Right lobe of liver (tissue), 4 donors: ENCODE data around the gene LCE3A.

Experiments
- POLR2A ChIP-seq: fragments of 450-650 bp; IDR thresholded peaks from one replicate; pipeline ENCODE4 v1.6.1; 2017; ENCODE audit warnings: antibody characterized with exemption, mild to moderate bottlenecking
- TF ChIP-seq, protein P1 (sequence below), 4 donors: fragments of 200-600 bp in 3 of 4; fragments of 450-650 bp in 1 of 4; IDR thresholded peaks; one replicate each; pipeline versions ENCODE4 v1.5.1 to v1.8.0; 2016 to 2022; ENCODE audit warnings: antibody characterized with exemption in 4 of 4, mild to moderate bottlenecking in 2 of 4
- donor health status: DM: no; HTN: no; CAD: no.
- donor health status: DM: no; HTN: no; CAD: no.
- donor health status: DM: no; HTN: yes; CAD: no.

DNA sequence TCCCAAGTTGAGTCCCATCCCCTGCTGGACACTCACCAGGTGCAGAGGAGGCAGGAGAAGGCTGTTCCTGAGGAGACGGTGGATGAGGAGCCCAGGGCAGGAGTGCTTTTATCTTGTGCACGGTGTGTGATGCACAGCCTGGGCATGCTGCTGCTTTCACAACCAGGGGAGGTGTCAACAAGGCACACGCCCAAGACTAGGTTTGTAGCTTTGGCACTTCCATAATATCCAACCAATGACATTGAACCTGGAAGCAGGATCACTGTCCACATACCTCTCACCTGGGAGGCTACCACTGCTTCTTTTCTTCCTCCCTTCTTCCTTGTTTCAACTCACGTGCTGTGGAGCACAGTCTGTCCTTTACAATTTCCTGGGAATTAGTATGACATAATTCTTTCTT lies 42.5 kb downstream of the LCE3A start, which contains the start of gene LCE3D:
- no peak for TF ChIP-seq POLR2A
- TF ChIP-seq, protein P1, sequence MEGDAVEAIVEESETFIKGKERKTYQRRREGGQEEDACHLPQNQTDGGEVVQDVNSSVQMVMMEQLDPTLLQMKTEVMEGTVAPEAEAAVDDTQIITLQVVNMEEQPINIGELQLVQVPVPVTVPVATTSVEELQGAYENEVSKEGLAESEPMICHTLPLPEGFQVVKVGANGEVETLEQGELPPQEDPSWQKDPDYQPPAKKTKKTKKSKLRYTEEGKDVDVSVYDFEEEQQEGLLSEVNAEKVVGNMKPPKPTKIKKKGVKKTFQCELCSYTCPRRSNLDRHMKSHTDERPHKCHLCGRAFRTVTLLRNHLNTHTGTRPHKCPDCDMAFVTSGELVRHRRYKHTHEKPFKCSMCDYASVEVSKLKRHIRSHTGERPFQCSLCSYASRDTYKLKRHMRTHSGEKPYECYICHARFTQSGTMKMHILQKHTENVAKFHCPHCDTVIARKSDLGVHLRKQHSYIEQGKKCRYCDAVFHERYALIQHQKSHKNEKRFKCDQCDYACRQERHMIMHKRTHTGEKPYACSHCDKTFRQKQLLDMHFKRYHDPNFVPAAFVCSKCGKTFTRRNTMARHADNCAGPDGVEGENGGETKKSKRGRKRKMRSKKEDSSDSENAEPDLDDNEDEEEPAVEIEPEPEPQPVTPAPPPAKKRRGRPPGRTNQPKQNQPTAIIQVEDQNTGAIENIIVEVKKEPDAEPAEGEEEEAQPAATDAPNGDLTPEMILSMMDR (IDR thresholded peaks at IDR 0.05), result no peak
